Stimulated activated CD4-positive, alpha-beta T cell treated with anti-CD3 and anti-CD28 coated beads, Interleukin-2, amount 100 ng/mL, for 48 hours (primary cell): ENCODE data around the gene CDSN.

Experiments used
- DNase-seq, 2 donors: peaks; one replicate each; pipeline ENCODE4 v3.0.0-alpha.2; 2020

CDSN gene

GRCh38 chr6:31114970-31115849 is 5.0 kb downstream of the CDSN start:
- DNase-seq, result no peak

GRCh38 chr6:31114541-31114878 is 5.7 kb downstream of the CDSN start, which contains the start of gene PSORS1C1:
Gene PSORS1C1, plus strand, starts transcription at chr6:31114800. Its CDS starts 14,833 bp downstream, at chr6:31129633.
- DNase-seq, result no peak

- DNase-seq, result no peak
Measured at GRCh38 chr6:31113861-31114540, 6.2 kb downstream of the CDSN start.

GRCh38 chr6:31112478-31112877 is 7.8 kb downstream of the CDSN start, which contains the start of gene C6orf15:
Gene C6orf15, minus strand, starts transcription at chr6:31112575. Its CDS starts 20 bp downstream, at chr6:31112555.
- DNase-seq, result no peak

- no peak for DNase-seq
Measured at GRCh38 chr6:31111712-31112111, 8.5 kb downstream of the CDSN start.

- no peak for DNase-seq
Measured at GRCh38 chr6:31110825-31111582, 9.2 kb downstream of the CDSN start.

- DNase-seq, result no peak
Measured at GRCh38 chr6:31107052-31107451, 13.2 kb downstream of the CDSN start.

GRCh38 chr6:31103136-31103535 is 17.1 kb downstream of the CDSN start:
- no peak for DNase-seq

- DNase-seq, result no peak
Measured at GRCh38 chr6:31098449-31098938, 21.8 kb downstream of the CDSN start.

GRCh38 chr6:31096656-31097055 is 23.6 kb downstream of the CDSN start:
- DNase-seq, result no peak

GRCh38 chr6:31096215-31096614 is 24.0 kb downstream of the CDSN start:
- no peak for DNase-seq

- peak in 1 of 2 donors; percentile 9 for DNase-seq
Measured at GRCh38 chr6:31094389-31094881, 25.8 kb downstream of the CDSN start.

- DNase-seq, result no peak
Measured at GRCh38 chr6:31092769-31093505, 27.3 kb downstream of the CDSN start.

GRCh38 chr6:31092238-31092637 is 28.0 kb downstream of the CDSN start:
- DNase-seq, result no peak

- DNase-seq, result no peak
Measured at GRCh38 chr6:31091680-31092079, 28.6 kb downstream of the CDSN start.

- DNase-seq, result no peak
Measured at GRCh38 chr6:31090973-31091364, 29.3 kb downstream of the CDSN start.

GRCh38 chr6:31090275-31090972 is 29.8 kb downstream of the CDSN start:
- no peak for DNase-seq

- DNase-seq, result peak; percentile 91 to 95
Measured at GRCh38 chr6:31087494-31088089, 32.7 kb downstream of the CDSN start.

GRCh38 chr6:31086788-31087440 is 33.3 kb downstream of the CDSN start:
- no peak for DNase-seq

GRCh38 chr6:31083742-31084354 is 36.4 kb downstream of the CDSN start:
- DNase-seq, result peak; percentile 50 to 56
